PFSK-1 (cell line): ENCODE data around the gene MYH3.

Experiments used
- FOXP2 ChIP-seq: optimal IDR thresholded peaks from 2 replicates; pipeline ENCODE3; 2011; ENCODE audit warnings: borderline replicate concordance, control low read depth, inconsistent platforms; ENCODE audit not compliant: insufficient read depth; ENCODE audit errors: extremely low read length, extremely low read depth
- POLR2AphosphoS5 ChIP-seq: IDR thresholded peaks from 2 replicates; pipeline ENCODE4 v1.6.1; 2012; ENCODE audit warnings: low read depth, mild to moderate bottlenecking, control low read depth, low read length, moderate library complexity
- SIN3A ChIP-seq: IDR thresholded peaks from 2 replicates; pipeline ENCODE4 v1.6.1; 2012; ENCODE audit warnings: mild to moderate bottlenecking, low read length, moderate library complexity, borderline replicate concordance; ENCODE audit not compliant: insufficient read depth
- TAF1 ChIP-seq: IDR thresholded peaks from 2 replicates; pipeline ENCODE4 v1.6.1; 2012; ENCODE audit warnings: low read length, control low read depth, borderline replicate concordance; ENCODE audit not compliant: insufficient read depth
- TF ChIP-seq, protein P1 (sequence below), 2 experiments: IDR thresholded peaks; 2 replicates each; pipeline versions ENCODE4 v1.6.1 to v1.8.0; 2011 to 2012; ENCODE audit warnings: low read depth in 2 of 2, low read length in 2 of 2, control low read depth in 1 of 2, inconsistent platforms in 1 of 2, mild to moderate bottlenecking in 1 of 2, moderate library complexity in 1 of 2; ENCODE audit not compliant: insufficient read depth in 1 of 2

Gene MYH3

DNA sequence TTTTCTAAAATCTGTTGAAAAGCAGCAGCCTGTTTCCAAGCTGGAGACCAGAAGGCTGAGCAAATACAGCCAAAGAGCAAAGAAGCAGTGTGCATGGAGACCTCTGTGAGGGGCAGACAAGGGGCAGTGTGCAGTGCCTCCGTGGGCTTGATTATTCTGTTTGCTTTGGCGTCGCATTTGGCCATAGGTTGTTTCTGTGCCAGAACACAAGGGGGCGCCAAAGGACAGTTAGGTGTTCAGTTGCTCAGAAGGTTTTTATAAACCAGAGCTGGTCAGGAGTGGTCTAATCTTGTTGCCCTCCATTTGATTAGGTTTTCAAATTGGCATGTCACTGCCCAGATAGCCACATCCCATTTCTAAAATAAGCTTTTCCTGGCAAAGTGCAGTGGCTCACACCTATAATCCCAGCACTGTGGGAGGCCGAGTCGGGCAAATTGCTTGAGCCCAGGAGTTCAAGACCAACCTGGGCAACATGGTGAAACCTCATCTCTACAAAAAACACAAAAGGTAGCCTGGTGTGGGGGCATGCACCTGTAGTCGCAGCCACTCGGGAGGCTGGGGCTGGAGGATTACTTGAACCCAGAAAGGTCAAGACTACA lies 10.6 kb downstream of the MYH3 start:
- TF ChIP-seq, protein P1, sequence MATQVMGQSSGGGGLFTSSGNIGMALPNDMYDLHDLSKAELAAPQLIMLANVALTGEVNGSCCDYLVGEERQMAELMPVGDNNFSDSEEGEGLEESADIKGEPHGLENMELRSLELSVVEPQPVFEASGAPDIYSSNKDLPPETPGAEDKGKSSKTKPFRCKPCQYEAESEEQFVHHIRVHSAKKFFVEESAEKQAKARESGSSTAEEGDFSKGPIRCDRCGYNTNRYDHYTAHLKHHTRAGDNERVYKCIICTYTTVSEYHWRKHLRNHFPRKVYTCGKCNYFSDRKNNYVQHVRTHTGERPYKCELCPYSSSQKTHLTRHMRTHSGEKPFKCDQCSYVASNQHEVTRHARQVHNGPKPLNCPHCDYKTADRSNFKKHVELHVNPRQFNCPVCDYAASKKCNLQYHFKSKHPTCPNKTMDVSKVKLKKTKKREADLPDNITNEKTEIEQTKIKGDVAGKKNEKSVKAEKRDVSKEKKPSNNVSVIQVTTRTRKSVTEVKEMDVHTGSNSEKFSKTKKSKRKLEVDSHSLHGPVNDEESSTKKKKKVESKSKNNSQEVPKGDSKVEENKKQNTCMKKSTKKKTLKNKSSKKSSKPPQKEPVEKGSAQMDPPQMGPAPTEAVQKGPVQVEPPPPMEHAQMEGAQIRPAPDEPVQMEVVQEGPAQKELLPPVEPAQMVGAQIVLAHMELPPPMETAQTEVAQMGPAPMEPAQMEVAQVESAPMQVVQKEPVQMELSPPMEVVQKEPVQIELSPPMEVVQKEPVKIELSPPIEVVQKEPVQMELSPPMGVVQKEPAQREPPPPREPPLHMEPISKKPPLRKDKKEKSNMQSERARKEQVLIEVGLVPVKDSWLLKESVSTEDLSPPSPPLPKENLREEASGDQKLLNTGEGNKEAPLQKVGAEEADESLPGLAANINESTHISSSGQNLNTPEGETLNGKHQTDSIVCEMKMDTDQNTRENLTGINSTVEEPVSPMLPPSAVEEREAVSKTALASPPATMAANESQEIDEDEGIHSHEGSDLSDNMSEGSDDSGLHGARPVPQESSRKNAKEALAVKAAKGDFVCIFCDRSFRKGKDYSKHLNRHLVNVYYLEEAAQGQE (IDR thresholded peaks at IDR 0.05; ENCODE audit: insufficient read depth in 1 of 2, low read depth in 2 of 2, low read length in 2 of 2) = no peak
- no peak for TF ChIP-seq FOXP2
- TF ChIP-seq TAF1 = no peak
- no peak for TF ChIP-seq POLR2AphosphoS5
- no peak for TF ChIP-seq SIN3A

DNA sequence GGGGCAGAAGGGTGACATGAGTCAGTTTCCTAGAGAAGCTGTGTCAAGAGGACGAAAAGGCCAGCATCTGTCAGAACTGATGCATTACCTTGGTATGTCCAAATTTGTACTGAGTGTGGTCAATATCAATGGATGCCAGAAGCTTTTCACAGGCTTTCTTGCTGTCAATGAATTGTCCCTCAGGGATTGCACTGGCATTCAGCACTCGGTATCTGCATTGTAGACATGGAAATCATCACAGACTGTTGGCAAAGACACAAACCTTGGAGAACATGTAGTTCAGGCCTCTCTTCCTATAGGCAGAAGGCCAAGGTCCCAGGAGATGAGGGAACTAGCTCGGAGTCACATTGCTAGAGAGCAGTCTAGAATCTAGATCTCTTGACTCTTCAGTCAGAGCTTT lies 16.6 kb downstream of the MYH3 start:
- TF ChIP-seq, protein P1 (IDR thresholded peaks at IDR 0.05; ENCODE audit: insufficient read depth in 1 of 2, low read depth in 2 of 2, low read length in 2 of 2) = no peak
- TF ChIP-seq SIN3A (no peak), TAF1 (no peak), POLR2AphosphoS5 (no peak), FOXP2 (no peak)

DNA sequence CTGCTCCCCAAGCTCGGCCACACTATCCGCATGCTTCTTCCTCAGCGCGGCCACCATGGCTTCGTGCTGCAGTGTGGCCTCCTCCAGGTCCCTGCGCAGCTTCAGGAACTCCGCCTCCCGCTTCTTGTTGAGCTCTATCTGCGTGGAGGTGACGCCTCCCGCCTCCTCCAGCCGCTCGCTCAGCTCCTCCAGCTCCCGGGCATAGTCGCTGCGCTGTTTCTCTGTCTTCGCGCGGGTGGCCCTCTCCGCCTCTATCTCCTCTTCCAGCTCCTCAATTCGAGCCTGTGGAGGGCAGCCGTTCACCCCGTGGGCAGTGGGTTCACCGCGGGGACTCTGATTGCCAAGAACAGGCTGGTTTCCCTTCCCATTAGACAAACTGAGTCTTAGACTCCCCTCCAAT lies 19.0 kb downstream of the MYH3 start:
- TF ChIP-seq TAF1 (no peak), POLR2AphosphoS5 (no peak), FOXP2 (no peak)
- TF ChIP-seq, protein P1 (IDR thresholded peaks at IDR 0.05; ENCODE audit: insufficient read depth in 1 of 2, low read depth in 2 of 2, low read length in 2 of 2) = no peak

DNA sequence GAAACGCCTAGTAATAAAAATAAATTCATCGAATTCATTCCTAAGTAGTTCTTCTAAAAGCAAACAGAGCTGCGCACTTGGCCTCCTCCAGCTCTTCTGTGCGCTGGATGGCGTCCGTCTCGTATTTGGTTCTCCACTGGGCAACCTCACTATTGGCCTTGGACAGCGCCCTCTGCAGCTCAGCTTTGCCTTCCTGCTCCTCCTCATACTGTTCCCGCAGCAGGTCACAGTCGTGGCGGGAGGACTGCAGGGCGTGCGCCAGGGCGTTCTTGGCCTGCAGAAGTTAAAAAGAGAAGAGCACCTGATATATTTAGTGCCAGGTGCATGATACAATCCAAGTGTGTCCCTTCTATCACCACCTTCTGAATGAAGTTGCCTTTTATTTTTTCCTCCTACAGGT lies 21.8 kb downstream of the MYH3 start:
- TF ChIP-seq, protein P1 (IDR thresholded peaks at IDR 0.05; ENCODE audit: insufficient read depth in 1 of 2, low read depth in 2 of 2, low read length in 2 of 2) = no peak
- no peak for TF ChIP-seq FOXP2
- no peak for TF ChIP-seq TAF1
- TF ChIP-seq POLR2AphosphoS5 = no peak
- TF ChIP-seq SIN3A = no peak

DNA sequence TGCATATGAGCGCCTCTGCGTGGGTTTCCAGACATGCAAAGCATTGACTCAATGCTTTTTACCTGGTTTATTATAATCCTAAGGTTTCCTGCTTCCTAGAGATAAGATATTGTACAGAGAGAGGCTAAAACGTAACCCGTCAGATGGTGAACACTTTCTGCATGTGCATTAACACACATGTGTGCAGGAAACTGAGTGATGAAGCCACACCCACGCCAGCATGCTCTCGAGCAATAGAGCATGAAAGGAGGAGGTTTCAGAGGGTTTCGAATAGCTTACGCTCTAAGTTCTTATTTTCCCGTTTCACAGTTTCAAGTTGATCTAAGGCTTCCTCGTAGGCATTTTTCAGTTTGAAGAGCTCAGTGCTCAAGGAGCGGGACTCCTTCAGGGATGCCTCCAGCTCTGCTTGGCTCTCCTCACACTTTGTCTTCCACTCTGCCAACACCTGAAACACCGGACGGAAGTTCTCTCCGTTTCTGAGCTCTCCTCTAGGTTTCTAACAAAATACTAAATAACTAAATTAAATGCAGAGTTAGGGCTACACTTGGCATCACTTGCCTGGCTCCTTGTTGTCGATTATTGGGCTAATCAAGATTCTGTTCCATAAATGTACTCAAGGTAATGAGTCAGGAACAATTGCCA lies 23.2 kb downstream of the MYH3 start:
- TF ChIP-seq, protein P1 (IDR thresholded peaks at IDR 0.05; ENCODE audit: insufficient read depth in 1 of 2, low read depth in 2 of 2, low read length in 2 of 2) = no peak
- TF ChIP-seq FOXP2 (no peak), POLR2AphosphoS5 (no peak), TAF1 (no peak), SIN3A (no peak)
